SJSA1 (cell line): Measurements from ENCODE around the gene TMPRSS6. TPM values are rescaled to one million over a fixed set of nuclear protein-coding genes. Genes with fewer than 3 reads are reported as not detected.

Experiments used
- DNase-seq, 2 experiments: peaks; one replicate each; pipeline ENCODE4 v3.0.0-alpha.2; 2015 to 2020; ENCODE audit warnings: low spot score in 2 of 2, low read depth in 1 of 2
- H3K27ac ChIP-seq: fragments of 250-450 bp; sonication (Bioruptor Pico); 2 replicates; pipeline ENCODE4 v1.5.1; 2020; ENCODE audit warnings: mild to moderate bottlenecking, moderate library complexity
- H3K27me3 ChIP-seq: fragments of 250-450 bp; sonication (Bioruptor Pico); replicated peaks from 2 replicates; pipeline ENCODE4 v1.5.1; 2020; ENCODE audit warnings: mild to moderate bottlenecking, moderate library complexity
- H3K36me3 ChIP-seq: fragments of 250-450 bp; sonication (Bioruptor Pico); 2 replicates; pipeline ENCODE4 v1.5.1; 2020; ENCODE audit warnings: mild to moderate bottlenecking
- H3K4me1 ChIP-seq: fragments of 250-450 bp; sonication (Bioruptor Pico); replicated peaks from 2 replicates; pipeline ENCODE4 v1.6.1; 2021; ENCODE audit warnings: mild to moderate bottlenecking
- H3K4me3 ChIP-seq: fragments of 250-450 bp; sonication (Bioruptor Pico); 2 replicates; pipeline ENCODE4 v1.5.1; 2020; ENCODE audit warnings: mild to moderate bottlenecking
- H3K9me3 ChIP-seq: fragments of 250-450 bp; sonication (Bioruptor Pico); replicated peaks from 2 replicates; pipeline ENCODE4 v1.5.1; 2020; ENCODE audit warnings: mild to moderate bottlenecking
- total RNA-seq: library from RNA; depleted of rRNA; stranded (reverse); fragments of >200 nt; shearing (Covaris generic); gene quantifications from 2 replicates; pipeline ENCODE4 v1.2.3, GENCODE V29; 2014

TMPRSS6 gene
- total RNA-seq, 1 experiment from 2014 or later = not detected

GRCh38 chr22:37069719-37070118 is 39.8 kb downstream of the TMPRSS6 start:
- no peak overlapping the region for H3K4me3 ChIP-seq
- no peak overlapping the region for H3K27ac ChIP-seq
- no peaks in the 10 kb centered on the region for H3K36me3 ChIP-seq
- DNase-seq = no peak
- H3K27me3 ChIP-seq = peaks cover 13% of the 10 kb centered on the region
- H3K4me1 ChIP-seq = no peaks in the 10 kb centered on the region
- no peaks in the 10 kb centered on the region for H3K9me3 ChIP-seq

GRCh38 chr22:37069319-37069718 is 40.2 kb downstream of the TMPRSS6 start:
- H3K27me3 ChIP-seq = peaks cover 11% of the 10 kb centered on the region
- no peak for DNase-seq
- H3K9me3 ChIP-seq = no peaks in the 10 kb centered on the region
- H3K4me1 ChIP-seq = no peaks in the 10 kb centered on the region
- no peak overlapping the region for H3K4me3 ChIP-seq
- H3K36me3 ChIP-seq = no peaks in the 10 kb centered on the region
- H3K27ac ChIP-seq = no peak overlapping the region

GRCh38 chr22:37068859-37069258 is 40.7 kb downstream of the TMPRSS6 start:
- DNase-seq = no peak
- Histone ChIP-seq H3K36me3 (no peaks in the 10 kb centered on the region), H3K9me3 (no peaks in the 10 kb centered on the region), H3K27ac (no peak overlapping the region), H3K27me3 (peaks cover 11% of the 10 kb centered on the region), H3K4me3 (no peak overlapping the region), H3K4me1 (no peaks in the 10 kb centered on the region)

GRCh38 chr22:37067428-37067827 is 42.1 kb downstream of the TMPRSS6 start:
- no peaks in the 10 kb centered on the region for H3K4me1 ChIP-seq

DNA sequence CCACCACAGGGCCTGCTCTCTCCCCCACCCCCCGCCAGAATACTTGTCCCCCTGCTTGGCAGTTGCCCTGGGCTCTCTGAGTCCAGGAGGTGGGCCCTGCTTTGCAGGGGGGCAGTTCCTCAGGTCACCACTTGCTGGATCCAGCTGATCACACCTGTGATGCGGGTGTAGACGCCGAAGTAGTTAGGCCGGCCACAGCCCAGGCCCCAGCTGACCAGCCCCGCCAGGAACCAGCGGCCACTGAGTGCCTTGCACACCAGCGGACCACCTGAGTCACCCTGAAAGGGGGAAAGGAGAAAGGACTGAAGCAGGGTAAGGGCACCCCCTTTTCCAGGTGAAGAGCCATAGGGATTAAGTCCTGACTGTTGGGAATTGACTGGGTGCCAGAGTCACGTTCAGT is 43.6 kb downstream of the TMPRSS6 start:
- Histone ChIP-seq H3K36me3 (no peaks in the 10 kb centered on the region), H3K9me3 (no peaks in the 10 kb centered on the region), H3K4me1 (no peaks in the 10 kb centered on the region), H3K4me3 (no peak overlapping the region), H3K27ac (no peak overlapping the region), H3K27me3 (peaks cover 11% of the 10 kb centered on the region)
- DNase-seq = no peak

More at GRCh38 chr22:37067428-37067827, 42.1 kb downstream of the TMPRSS6 start:
- Histone ChIP-seq H3K27me3 (peaks cover 11% of the 10 kb centered on the region), H3K9me3 (no peaks in the 10 kb centered on the region), H3K27ac (no peak overlapping the region), H3K4me3 (no peak overlapping the region), H3K36me3 (no peaks in the 10 kb centered on the region)
- DNase-seq = no peak

DNA sequence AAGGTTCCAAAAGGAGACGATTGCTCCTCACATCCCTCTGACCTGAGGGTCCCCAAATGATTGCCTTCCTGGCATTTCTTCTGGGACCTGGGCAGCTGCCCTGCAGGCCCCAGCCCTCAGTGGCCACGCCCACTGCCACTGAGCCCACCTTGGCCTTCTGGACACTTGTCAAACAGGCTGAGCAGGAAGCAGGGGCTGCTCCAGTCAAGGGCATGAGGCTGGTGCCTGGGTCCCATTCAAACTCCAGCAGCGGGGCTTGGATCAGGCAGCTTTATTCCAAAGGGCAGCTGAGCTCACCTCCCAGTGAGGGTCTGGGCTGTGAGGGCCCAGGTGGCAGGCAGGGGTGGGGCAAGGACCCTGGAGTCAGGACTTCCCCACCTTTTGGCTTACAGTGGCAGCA is 44.3 kb downstream of the TMPRSS6 start:
- no peaks in the 10 kb centered on the region for H3K9me3 ChIP-seq
- DNase-seq = no peak
- no peak overlapping the region for H3K4me3 ChIP-seq
- peaks cover 11% of the 10 kb centered on the region for H3K27me3 ChIP-seq
- H3K36me3 ChIP-seq = no peaks in the 10 kb centered on the region
- no peak overlapping the region for H3K27ac ChIP-seq
- no peaks in the 10 kb centered on the region for H3K4me1 ChIP-seq

GRCh38 chr22:37064553-37064952 is 45.0 kb downstream of the TMPRSS6 start:
- Histone ChIP-seq H3K27ac (no peak overlapping the region), H3K36me3 (no peaks in the 10 kb centered on the region), H3K4me3 (no peak overlapping the region), H3K9me3 (no peaks in the 10 kb centered on the region), H3K27me3 (peaks cover 10% of the 10 kb centered on the region), H3K4me1 (no peaks in the 10 kb centered on the region)
- no peak for DNase-seq

- Histone ChIP-seq H3K9me3 (no peaks in the 10 kb centered on the region), H3K4me1 (no peaks in the 10 kb centered on the region), H3K27me3 (peaks cover 4% of the 10 kb centered on the region), H3K36me3 (no peaks in the 10 kb centered on the region), H3K4me3 (no peak overlapping the region), H3K27ac (no peak overlapping the region)
- no peak for DNase-seq
Measured at GRCh38 chr22:37063431-37064420, 45.8 kb downstream of the TMPRSS6 start.

GRCh38 chr22:37062702-37063381 is 46.7 kb downstream of the TMPRSS6 start:
- Histone ChIP-seq H3K36me3 (no peaks in the 10 kb centered on the region), H3K4me3 (no peak overlapping the region), H3K27me3 (no peaks in the 10 kb centered on the region), H3K4me1 (no peaks in the 10 kb centered on the region), H3K27ac (no peak overlapping the region), H3K9me3 (no peaks in the 10 kb centered on the region)
- DNase-seq = no peak

DNA sequence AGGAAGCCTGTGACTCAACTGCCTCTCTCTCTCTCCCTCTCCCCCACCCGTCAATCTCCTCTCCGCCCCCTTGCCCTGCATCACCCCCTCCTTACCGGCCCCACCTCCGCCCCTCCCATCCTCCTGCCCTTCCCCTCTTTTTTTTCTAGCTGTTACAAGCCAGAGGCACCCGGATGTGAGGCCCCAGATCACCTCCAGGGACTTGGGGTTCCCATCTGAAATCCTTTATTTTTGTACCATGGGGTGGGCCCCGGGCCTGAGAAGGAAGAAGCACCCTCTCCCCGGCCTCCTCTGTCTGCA is 47.2 kb downstream of the TMPRSS6 start:
- Histone ChIP-seq H3K27me3 (no peaks in the 10 kb centered on the region), H3K36me3 (peaks cover 4% of the 10 kb centered on the region), H3K9me3 (no peaks in the 10 kb centered on the region), H3K4me3 (no peak overlapping the region), H3K27ac (no peak overlapping the region), H3K4me1 (no peaks in the 10 kb centered on the region)
- no peak for DNase-seq

DNA sequence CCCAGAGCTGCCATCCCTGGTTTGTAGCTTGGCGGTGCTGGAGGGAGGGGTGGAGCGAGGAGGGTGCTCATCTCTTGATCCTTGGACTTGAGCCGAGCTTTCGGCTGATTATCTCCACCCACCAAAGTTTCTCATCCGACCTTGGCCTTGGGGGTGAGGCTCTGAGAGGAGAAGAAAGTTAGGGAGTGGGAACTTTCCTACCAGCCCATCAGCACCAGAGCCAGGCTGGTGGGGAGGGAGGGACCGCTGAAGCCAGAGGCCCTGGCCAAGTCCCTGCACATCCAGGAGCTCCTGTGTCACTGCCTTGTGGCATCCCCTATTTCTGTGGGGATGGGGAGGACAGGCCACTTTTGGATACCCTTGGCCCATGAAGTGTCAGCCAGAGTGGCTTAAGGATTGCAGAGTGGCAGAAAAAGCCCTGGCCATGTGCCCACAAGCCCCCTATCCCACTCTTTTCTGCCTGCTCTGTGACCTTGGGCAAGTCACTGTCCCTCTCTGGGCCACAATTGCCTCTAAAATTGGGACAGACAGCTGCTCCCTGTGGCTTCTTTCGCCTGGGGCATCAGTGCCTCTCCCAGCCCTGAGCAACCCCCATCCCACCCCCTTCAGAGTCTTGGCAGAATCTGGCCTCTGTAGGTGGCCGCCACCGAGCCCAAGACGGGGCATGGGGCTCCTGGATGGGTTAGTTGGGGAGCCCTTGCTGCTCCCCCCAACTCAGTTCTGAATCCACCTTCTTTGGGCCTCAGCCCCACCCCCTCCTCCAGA is 47.7 kb downstream of the TMPRSS6 start:
- Histone ChIP-seq H3K36me3 (peaks cover 10% of the 10 kb centered on the region), H3K4me3 (no peak overlapping the region), H3K27ac (no peak overlapping the region), H3K9me3 (no peaks in the 10 kb centered on the region), H3K27me3 (no peaks in the 10 kb centered on the region), H3K4me1 (no peaks in the 10 kb centered on the region)
- no peak for DNase-seq

GRCh38 chr22:37060801-37061610 is 48.5 kb downstream of the TMPRSS6 start:
- no peaks in the 10 kb centered on the region for H3K27me3 ChIP-seq
- no peak for DNase-seq

GRCh38 chr22:37059876-37060449 is 49.5 kb downstream of the TMPRSS6 start:
- Histone ChIP-seq H3K27ac (no peak overlapping the region), H3K27me3 (no peaks in the 10 kb centered on the region), H3K36me3 (peaks cover 12% of the 10 kb centered on the region), H3K4me3 (no peak overlapping the region), H3K9me3 (no peaks in the 10 kb centered on the region), H3K4me1 (no peaks in the 10 kb centered on the region)
- DNase-seq = no peak

More at GRCh38 chr22:37060801-37061610, 48.5 kb downstream of the TMPRSS6 start:
- Histone ChIP-seq H3K36me3 (peaks cover 12% of the 10 kb centered on the region), H3K4me1 (no peaks in the 10 kb centered on the region), H3K4me3 (no peak overlapping the region), H3K27ac (no peak overlapping the region), H3K9me3 (no peaks in the 10 kb centered on the region)
